Parathyroid adenoma (tissue), 2 donors: Measurements from ENCODE around the gene TMEM108.

Experiments used
- H2AFZ ChIP-seq: fragments of 300-600 bp; sonication (generic); one replicate; pipeline ENCODE4 v1.7.0; 2017; ENCODE audit warnings: antibody characterized with exemption, mild to moderate bottlenecking
- H3K27ac ChIP-seq: fragments of 300-600 bp; sonication (generic); one replicate; pipeline ENCODE4 v1.7.0; 2017
- H3K27me3 ChIP-seq: fragments of 300-600 bp; sonication (generic); one replicate; pipeline ENCODE4 v1.7.0; 2017; ENCODE audit warnings: low read length; ENCODE audit not compliant: control insufficient read depth, insufficient read depth
- H3K36me3 ChIP-seq: fragments of 300-600 bp; sonication (generic); one replicate; pipeline ENCODE4 v1.7.0; 2017; ENCODE audit warnings: low read length; ENCODE audit not compliant: control insufficient read depth, insufficient read depth
- H3K4me1 ChIP-seq: fragments of 300-600 bp; sonication (generic); one replicate; pipeline ENCODE4 v1.7.0; 2017; ENCODE audit warnings: control low read depth
- H3K4me2 ChIP-seq: fragments of 300-600 bp; sonication (generic); one replicate; pipeline ENCODE4 v1.7.0; 2017; ENCODE audit warnings: low read length
- H3K4me3 ChIP-seq: fragments of 300-600 bp; sonication (generic); one replicate; pipeline ENCODE4 v1.7.0; 2017; ENCODE audit warnings: low read depth, low read length
- H3K79me2 ChIP-seq: fragments of 300-600 bp; sonication (generic); one replicate; pipeline ENCODE4 v1.7.0; 2017; ENCODE audit warnings: control low read depth
- H3K9ac ChIP-seq: fragments of 300-600 bp; sonication (generic); one replicate; pipeline ENCODE4 v1.7.0; 2017; ENCODE audit warnings: mild to moderate bottlenecking
- H3K9me3 ChIP-seq: fragments of 300-600 bp; sonication (generic); one replicate; pipeline ENCODE4 v1.7.0; 2017; ENCODE audit warnings: low read length; ENCODE audit not compliant: control insufficient read depth
- TF ChIP-seq, protein P1 (sequence below): fragments of 300-600 bp; sonication (generic); IDR thresholded peaks from one replicate; pipeline ENCODE4 v1.7.0; 2017; ENCODE audit warnings: antibody characterized with exemption, mild to moderate bottlenecking
- donor health status: primary hyperparathyroidism.

The TMEM108 gene

DNA sequence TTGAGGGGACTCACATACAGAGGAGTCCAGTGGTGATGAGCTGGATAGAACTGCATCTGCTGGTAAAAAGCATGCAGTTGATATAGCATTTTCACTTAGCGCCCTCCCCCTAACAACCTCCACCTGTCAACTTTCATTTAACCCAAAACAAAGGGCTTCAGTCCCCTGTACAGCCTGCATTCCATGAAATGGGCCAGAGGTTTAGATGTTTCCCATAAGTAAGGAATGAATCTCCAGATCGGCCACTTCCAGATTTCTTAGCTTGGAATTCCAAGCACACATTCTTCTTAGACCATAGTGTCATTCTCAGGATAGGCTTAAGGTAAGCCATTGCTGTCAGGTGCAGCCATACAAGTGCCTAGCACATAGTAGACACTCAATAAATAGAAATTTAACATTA is 328.7 kb downstream of the TMEM108 start:
- Histone ChIP-seq H3K4me1 (no peaks in the 10 kb centered on the region), H3K36me3 (no peaks in the 10 kb centered on the region), H3K27ac (no peak overlapping the region), H2AFZ (no peak overlapping the region), H3K4me2 (no peak overlapping the region), H3K27me3 (no peaks in the 10 kb centered on the region), H3K4me3 (no peak overlapping the region), H3K9ac (no peak overlapping the region), H3K9me3 (no peaks in the 10 kb centered on the region), H3K79me2 (no peaks in the 10 kb centered on the region)
- TF ChIP-seq, protein P1, sequence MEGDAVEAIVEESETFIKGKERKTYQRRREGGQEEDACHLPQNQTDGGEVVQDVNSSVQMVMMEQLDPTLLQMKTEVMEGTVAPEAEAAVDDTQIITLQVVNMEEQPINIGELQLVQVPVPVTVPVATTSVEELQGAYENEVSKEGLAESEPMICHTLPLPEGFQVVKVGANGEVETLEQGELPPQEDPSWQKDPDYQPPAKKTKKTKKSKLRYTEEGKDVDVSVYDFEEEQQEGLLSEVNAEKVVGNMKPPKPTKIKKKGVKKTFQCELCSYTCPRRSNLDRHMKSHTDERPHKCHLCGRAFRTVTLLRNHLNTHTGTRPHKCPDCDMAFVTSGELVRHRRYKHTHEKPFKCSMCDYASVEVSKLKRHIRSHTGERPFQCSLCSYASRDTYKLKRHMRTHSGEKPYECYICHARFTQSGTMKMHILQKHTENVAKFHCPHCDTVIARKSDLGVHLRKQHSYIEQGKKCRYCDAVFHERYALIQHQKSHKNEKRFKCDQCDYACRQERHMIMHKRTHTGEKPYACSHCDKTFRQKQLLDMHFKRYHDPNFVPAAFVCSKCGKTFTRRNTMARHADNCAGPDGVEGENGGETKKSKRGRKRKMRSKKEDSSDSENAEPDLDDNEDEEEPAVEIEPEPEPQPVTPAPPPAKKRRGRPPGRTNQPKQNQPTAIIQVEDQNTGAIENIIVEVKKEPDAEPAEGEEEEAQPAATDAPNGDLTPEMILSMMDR = no peak

DNA sequence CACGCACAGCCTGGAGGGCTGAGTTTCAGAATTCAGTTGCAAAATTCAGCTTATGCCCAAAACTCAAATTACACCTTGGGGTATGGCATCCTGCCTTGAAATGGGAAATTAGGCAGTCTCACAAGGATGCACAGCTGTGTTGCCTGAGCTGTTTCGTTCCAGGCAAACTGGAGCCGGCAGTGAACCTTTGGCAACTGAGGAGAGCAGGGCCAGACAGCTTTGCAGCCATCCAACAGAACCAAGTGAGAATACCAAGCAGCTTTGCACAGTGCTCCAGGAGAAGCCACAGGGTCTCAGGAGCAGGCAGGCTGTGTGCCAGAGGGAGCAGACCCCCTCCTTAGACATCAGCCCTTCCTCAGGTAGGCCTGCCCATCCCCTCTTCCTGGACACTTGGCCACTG is 329.2 kb downstream of the TMEM108 start:
- no peaks in the 10 kb centered on the region for H3K4me1 ChIP-seq
- H3K9ac ChIP-seq = no peak overlapping the region
- no peak overlapping the region for H3K27ac ChIP-seq

GRCh38 chr3:133367956-133368355 is 329.8 kb downstream of the TMEM108 start:
- Histone ChIP-seq H3K9me3 (no peaks in the 10 kb centered on the region), H3K27ac (no peak overlapping the region), H2AFZ (no peak overlapping the region)

More for the DNA sequence above, 329.2 kb downstream of the TMEM108 start:
- Histone ChIP-seq H3K4me2 (no peak overlapping the region), H3K4me3 (no peak overlapping the region), H3K27me3 (no peaks in the 10 kb centered on the region), H3K36me3 (no peaks in the 10 kb centered on the region), H2AFZ (no peak overlapping the region), H3K79me2 (no peaks in the 10 kb centered on the region), H3K9me3 (no peaks in the 10 kb centered on the region)
- TF ChIP-seq, protein P1 = no peak

DNA sequence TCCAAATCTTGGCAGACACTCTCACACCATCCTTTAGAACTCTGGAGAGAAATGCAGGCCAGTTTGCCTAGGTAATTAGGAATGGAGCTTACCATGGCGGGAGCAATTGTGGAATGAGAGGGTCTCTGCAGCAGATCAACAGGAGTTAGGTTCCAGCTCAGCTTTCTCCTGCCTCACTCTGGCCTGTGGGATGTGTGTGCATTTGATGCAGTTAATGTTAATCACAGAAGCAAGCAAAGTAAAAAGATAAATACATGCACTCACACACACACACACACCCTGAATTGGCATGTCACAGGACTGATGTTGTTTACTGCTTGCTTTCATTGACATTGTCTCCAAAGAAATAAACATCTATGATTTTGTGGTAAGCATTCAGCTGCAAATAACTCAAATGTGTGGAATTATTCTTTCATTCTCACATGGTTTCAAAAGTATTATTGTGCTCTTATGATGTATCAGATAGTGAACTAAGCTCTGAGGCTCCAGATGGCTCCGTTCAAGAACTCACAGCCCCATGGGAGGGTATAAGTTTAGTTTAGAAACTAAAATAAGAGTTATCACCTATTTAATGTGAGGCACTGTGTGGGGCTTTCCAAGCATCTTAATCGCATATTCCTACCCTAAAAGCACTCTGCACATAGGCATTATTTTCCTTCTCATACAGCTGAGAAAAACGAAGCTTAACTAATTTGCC is 330.3 kb downstream of the TMEM108 start:
- H3K9me3 ChIP-seq = no peaks in the 10 kb centered on the region
- no peak overlapping the region for H3K4me3 ChIP-seq
- TF ChIP-seq, protein P1 = no peak
- H3K9ac ChIP-seq = no peak overlapping the region
- no peaks in the 10 kb centered on the region for H3K36me3 ChIP-seq
- no peak overlapping the region for H3K27ac ChIP-seq
- H3K4me1 ChIP-seq = no peaks in the 10 kb centered on the region
- no peak overlapping the region for H3K4me2 ChIP-seq
- no peaks in the 10 kb centered on the region for H3K27me3 ChIP-seq
- H3K79me2 ChIP-seq = no peaks in the 10 kb centered on the region
- no peak overlapping the region for H2AFZ ChIP-seq

More at GRCh38 chr3:133367956-133368355, 329.8 kb downstream of the TMEM108 start:
- no peak overlapping the region for H3K4me3 ChIP-seq
- H3K36me3 ChIP-seq = no peaks in the 10 kb centered on the region
- H3K79me2 ChIP-seq = no peaks in the 10 kb centered on the region
- no peak overlapping the region for H3K9ac ChIP-seq
- H3K4me1 ChIP-seq = no peaks in the 10 kb centered on the region
- H3K4me2 ChIP-seq = no peak overlapping the region
- TF ChIP-seq, protein P1 = no peak
- H3K27me3 ChIP-seq = no peaks in the 10 kb centered on the region

DNA sequence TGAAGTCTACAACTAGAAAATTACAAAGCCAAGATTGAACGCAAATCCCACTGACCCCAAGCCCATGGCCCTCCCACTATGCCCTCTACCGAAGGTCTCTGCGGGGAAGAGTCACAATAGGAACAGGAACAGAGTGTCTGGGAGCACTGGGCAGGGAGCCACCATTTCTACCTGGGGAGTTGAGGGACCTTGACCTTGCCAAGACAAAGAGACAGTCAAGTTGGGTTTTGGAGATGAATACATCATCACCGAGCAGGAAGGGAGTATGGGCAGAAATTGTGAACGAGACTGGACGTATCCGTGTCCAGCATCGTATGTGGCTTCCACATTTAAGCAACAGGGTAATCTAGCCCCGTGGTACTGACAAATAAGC is 330.9 kb downstream of the TMEM108 start:
- no peak overlapping the region for H3K4me2 ChIP-seq
- H3K36me3 ChIP-seq = no peaks in the 10 kb centered on the region
- TF ChIP-seq, protein P1 = no peak
- no peak overlapping the region for H3K9ac ChIP-seq
- H2AFZ ChIP-seq = no peak overlapping the region
- H3K4me3 ChIP-seq = no peak overlapping the region
- H3K9me3 ChIP-seq = no peaks in the 10 kb centered on the region
- no peaks in the 10 kb centered on the region for H3K27me3 ChIP-seq
- no peaks in the 10 kb centered on the region for H3K79me2 ChIP-seq
- H3K27ac ChIP-seq = no peak overlapping the region
- H3K4me1 ChIP-seq = no peaks in the 10 kb centered on the region
